Vagina (tissue), 2 donors: ENCODE measurements around the gene DVL2. TPM values are rescaled to one million over a fixed set of nuclear protein-coding genes. Genes with fewer than 3 reads are reported as not detected.

ENCODE experiments used
- DNase-seq, 2 donors: peaks; one replicate each; pipeline ENCODE4 v3.0.0-alpha.2; 2017; ENCODE audit errors: extremely low spot score in 2 of 2
- H3K27ac ChIP-seq: fragments of 200-600 bp; sonication (generic); one replicate; pipeline ENCODE4 v1.5.1; 2019
- H3K27me3 ChIP-seq: fragments of 200-600 bp; sonication (generic); one replicate; pipeline ENCODE4 v1.5.1; 2019
- H3K36me3 ChIP-seq, 2 donors: fragments of 200-600 bp; sonication (generic); one replicate each; pipeline ENCODE4 v1.5.1; 2017 to 2019
- H3K4me1 ChIP-seq: fragments of 200-600 bp; sonication (generic); one replicate; pipeline ENCODE4 v1.5.1; 2019
- H3K4me3 ChIP-seq, 2 donors: fragments of 200-600 bp; sonication (generic); 1 replicate in 1 of 2; 2 replicates in 1 of 2; pipeline ENCODE4 v1.5.1; 2016 to 2019
- H3K9me3 ChIP-seq: fragments of 200-600 bp; sonication (generic); one replicate; pipeline ENCODE4 v1.5.1; 2019
- POLR2A ChIP-seq, 2 donors: fragments of 450-650 bp; IDR thresholded peaks; one replicate each; pipeline ENCODE4 v1.6.1; 2017; ENCODE audit warnings: antibody characterized with exemption in 2 of 2, mild to moderate bottlenecking in 2 of 2, moderate library complexity in 2 of 2
- POLR2AphosphoS5 ChIP-seq, 2 donors: sonication (generic); formaldehyde crosslinking; IDR thresholded peaks; one replicate each; pipeline ENCODE4 v1.9.0; 2017; ENCODE audit warnings: antibody characterized with exemption in 2 of 2, mild to moderate bottlenecking in 2 of 2, low read depth in 1 of 2; ENCODE audit not compliant: insufficient read depth in 1 of 2
- intact Hi-C: fragments of 100-400 bp; cut with DNase I; formaldehyde crosslinking; loops from one replicate; pipeline ENCODE4 v1.15.1; 2023
- total RNA-seq: library from RNA; depleted of rRNA; stranded (reverse); fragments of >200 nt; gene quantifications from one replicate; pipeline ENCODE4 v1.2.3, GENCODE V29; 2016
- TF ChIP-seq, protein P1 (sequence below), 3 experiments: fragments of 450-650 bp in 2 of 3; fragments of 200-600 bp in 1 of 3; sonication (generic) in 1 of 3; IDR thresholded peaks; one replicate each; pipeline ENCODE4 v1.5.1; 2017 to 2019; ENCODE audit warnings: antibody characterized with exemption in 3 of 3, mild to moderate bottlenecking in 2 of 3, moderate library complexity in 2 of 3

The DVL2 gene
- total RNA-seq, 1 donor from 2014 or later: 53.0 TPM

GRCh38 chr17:7240375-7240774 is 6.1 kb upstream of the DVL2 start:
- Histone ChIP-seq H3K27me3 (no peaks in the 10 kb centered on the region), H3K4me1 (peaks cover 44% of the 10 kb centered on the region), H3K4me3 (peak overlapping the region; percentile 22 to 100), H3K36me3 (peaks cover 0 to 39% of the 10 kb centered on the region in 2 donors), H3K9me3 (no peaks in the 10 kb centered on the region), H3K27ac (peak overlapping the region; percentile 99)
- DNase-seq: no peak
- intact Hi-C loops: no loop called here
- TF ChIP-seq POLR2A (IDR thresholded peaks at IDR 0.05) (no peak), POLR2AphosphoS5 (IDR thresholded peaks at IDR 0.05; ENCODE audit: insufficient read depth in 1 of 2, low read depth in 1 of 2) (no peak)
- TF ChIP-seq, protein P1, sequence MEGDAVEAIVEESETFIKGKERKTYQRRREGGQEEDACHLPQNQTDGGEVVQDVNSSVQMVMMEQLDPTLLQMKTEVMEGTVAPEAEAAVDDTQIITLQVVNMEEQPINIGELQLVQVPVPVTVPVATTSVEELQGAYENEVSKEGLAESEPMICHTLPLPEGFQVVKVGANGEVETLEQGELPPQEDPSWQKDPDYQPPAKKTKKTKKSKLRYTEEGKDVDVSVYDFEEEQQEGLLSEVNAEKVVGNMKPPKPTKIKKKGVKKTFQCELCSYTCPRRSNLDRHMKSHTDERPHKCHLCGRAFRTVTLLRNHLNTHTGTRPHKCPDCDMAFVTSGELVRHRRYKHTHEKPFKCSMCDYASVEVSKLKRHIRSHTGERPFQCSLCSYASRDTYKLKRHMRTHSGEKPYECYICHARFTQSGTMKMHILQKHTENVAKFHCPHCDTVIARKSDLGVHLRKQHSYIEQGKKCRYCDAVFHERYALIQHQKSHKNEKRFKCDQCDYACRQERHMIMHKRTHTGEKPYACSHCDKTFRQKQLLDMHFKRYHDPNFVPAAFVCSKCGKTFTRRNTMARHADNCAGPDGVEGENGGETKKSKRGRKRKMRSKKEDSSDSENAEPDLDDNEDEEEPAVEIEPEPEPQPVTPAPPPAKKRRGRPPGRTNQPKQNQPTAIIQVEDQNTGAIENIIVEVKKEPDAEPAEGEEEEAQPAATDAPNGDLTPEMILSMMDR (IDR thresholded peaks at IDR 0.05): no peak

DNA sequence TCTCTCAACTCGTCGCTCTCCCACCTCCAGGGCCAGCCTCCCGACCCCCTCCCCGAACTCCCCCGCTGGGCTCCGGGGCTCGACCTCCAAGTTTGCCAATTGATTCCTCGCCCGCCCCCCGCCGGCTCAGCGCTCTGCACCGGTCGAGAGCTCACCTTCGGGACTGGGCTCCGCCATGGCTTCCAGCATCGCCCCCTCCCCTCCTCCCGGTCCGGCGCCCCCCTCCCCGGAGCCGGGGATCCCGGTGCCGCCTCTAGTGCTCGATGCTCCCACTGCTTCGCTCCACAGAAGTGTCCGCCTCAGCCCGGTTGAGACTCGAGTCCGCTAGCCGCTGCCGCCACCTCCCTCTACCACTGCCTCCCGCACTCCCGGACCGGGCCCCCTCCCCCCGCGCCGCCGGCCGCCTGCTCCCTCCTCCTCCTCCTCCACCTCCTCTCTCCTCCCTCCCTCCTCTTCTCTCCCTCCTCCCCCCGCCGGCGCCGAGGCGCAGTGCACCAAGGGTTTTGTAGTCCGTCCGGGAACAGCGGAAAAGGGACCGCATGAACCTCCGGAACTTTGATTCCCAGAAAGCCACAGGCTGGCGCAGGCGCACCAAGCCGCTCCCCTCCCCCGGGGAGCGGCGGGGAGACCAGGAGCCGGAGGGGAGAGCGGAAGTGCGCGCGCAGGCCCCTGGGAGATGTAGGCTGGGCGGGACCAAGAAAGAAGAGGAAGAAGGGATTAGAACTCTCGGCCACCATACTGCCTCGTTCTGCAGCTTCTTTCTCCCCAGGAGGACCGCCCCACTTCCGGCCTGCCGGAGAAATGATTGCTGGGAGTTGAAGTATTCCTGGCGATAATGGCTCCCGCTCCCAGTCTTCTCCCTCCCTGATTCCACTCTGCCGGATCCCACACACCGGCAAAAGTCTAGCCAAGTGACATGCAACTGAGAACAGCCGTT is 5.0 kb upstream of the DVL2 start, which contains the start of gene PHF23:
TSS of gene PHF23 (minus strand) at position 367 of the 937 bp plus-strand sequence. CDS start at position 189, 178 bp downstream.
- intact Hi-C loops: no loop called here
- Histone ChIP-seq H3K27me3 (no peaks in the 10 kb centered on the region), H3K4me3 (peak within 1 kb of the TSS; percentile 69 to 100), H3K27ac (peak within 1 kb of the TSS; percentile 99), H3K36me3 (peaks cover 0 to 31% of the 10 kb centered on the region in 2 donors), H3K9me3 (no peaks in the 10 kb centered on the region), H3K4me1 (peaks cover 51% of the 10 kb centered on the region)
- TF ChIP-seq POLR2AphosphoS5 (IDR thresholded peaks at IDR 0.05; ENCODE audit: insufficient read depth in 1 of 2, low read depth in 1 of 2) (peak; percentile 90 to 100), POLR2A (IDR thresholded peaks at IDR 0.05) (peak; percentile 8 to 83)
- TF ChIP-seq, protein P1 (IDR thresholded peaks at IDR 0.05): peak in 1 of 3 experiments; percentile 41
- peak in 1 of 2 donors; percentile 100 for DNase-seq

GRCh38 chr17:7238420-7239090 is 4.2 kb upstream of the DVL2 start:
- no peak for DNase-seq
- TF ChIP-seq, protein P1 (IDR thresholded peaks at IDR 0.05): no peak
- no peak for TF ChIP-seq POLR2AphosphoS5 (IDR thresholded peaks at IDR 0.05; ENCODE audit: insufficient read depth in 1 of 2, low read depth in 1 of 2)
- TF ChIP-seq POLR2A (IDR thresholded peaks at IDR 0.05): no peak
- H3K27me3 ChIP-seq: no peaks in the 10 kb centered on the region

GRCh38 chr17:7237761-7238419 is 3.6 kb upstream of the DVL2 start:
- Histone ChIP-seq H3K27me3 (no peaks in the 10 kb centered on the region), H3K9me3 (no peaks in the 10 kb centered on the region), H3K36me3 (peaks cover 0 to 26% of the 10 kb centered on the region in 2 donors), H3K4me1 (peaks cover 55% of the 10 kb centered on the region), H3K4me3 (peak overlapping the region; percentile 69 to 100), H3K27ac (peak overlapping the region; percentile 99)
- TF ChIP-seq, protein P1 (IDR thresholded peaks at IDR 0.05): no peak
- peak; percentile 19 to 36 for TF ChIP-seq POLR2AphosphoS5 (IDR thresholded peaks at IDR 0.05; ENCODE audit: insufficient read depth in 1 of 2, low read depth in 1 of 2)
- DNase-seq: no peak
- intact Hi-C loops: no loop called here

More at GRCh38 chr17:7238420-7239090, 4.2 kb upstream of the DVL2 start:
- H3K36me3 ChIP-seq: peaks cover 0 to 26% of the 10 kb centered on the region in 2 donors
- peak overlapping the region; percentile 69 to 100 for H3K4me3 ChIP-seq
- peaks cover 53% of the 10 kb centered on the region for H3K4me1 ChIP-seq
- peak overlapping the region; percentile 99 for H3K27ac ChIP-seq
- no peaks in the 10 kb centered on the region for H3K9me3 ChIP-seq
- intact Hi-C loops: no loop called here
